Adrenal gland (tissue), 12 donors: ENCODE data around the gene MTHFD1. TPM values are rescaled to one million over a fixed set of nuclear protein-coding genes. Genes with fewer than 3 reads are reported as not detected.

Experiments
- DNase-seq, 7 donors: peaks; one replicate each; pipeline ENCODE4 v3.0.0-alpha.2; 2019 to 2020
- H3K27ac ChIP-seq, 5 donors: fragments of 200-600 bp; sonication (generic) in 4 of 5; 1 replicate in 3 of 5; 2 replicates in 2 of 5; pipeline versions ENCODE4 v1.5.1 to v1.8.0; 2016 to 2020; ENCODE audit warnings: mild to moderate bottlenecking in 1 of 5
- H3K27me3 ChIP-seq: fragments of 200-600 bp; 2 replicates; pipeline ENCODE4 v1.8.0; 2021
- H3K36me3 ChIP-seq, 2 donors: fragments of 200-600 bp; replicated peaks in 1 of 2; 1 replicate in 1 of 2; 2 replicates in 1 of 2; pipeline versions ENCODE4 v1.5.1 to v1.8.0; 2018 to 2022
- H3K4me1 ChIP-seq, 2 donors: fragments of 200-600 bp; replicated peaks in 1 of 2; 1 replicate in 1 of 2; 2 replicates in 1 of 2; pipeline versions ENCODE4 v1.5.1 to v1.8.0; 2018 to 2021
- H3K4me3 ChIP-seq, 4 donors: fragments of 200-600 bp; sonication (generic) in 3 of 4; one replicate each; pipeline ENCODE4 v1.5.1; 2016 to 2018
- H3K9me3 ChIP-seq, 3 donors: fragments of 200-600 bp; sonication (generic) in 1 of 3; replicated peaks in 1 of 3; 1 replicate in 2 of 3; 2 replicates in 1 of 3; pipeline versions ENCODE4 v1.5.1 to v1.8.0; 2016 to 2021
- POLR2A ChIP-seq, 2 donors: fragments of 450-650 bp; IDR thresholded peaks; one replicate each; pipeline ENCODE4 v1.6.1; 2017; ENCODE audit warnings: antibody characterized with exemption in 2 of 2, mild to moderate bottlenecking in 2 of 2, moderate library complexity in 1 of 2
- WGBS, 4 donors: extraction: QIAGEN DNeasy Blood & Tissue Kit in 2 of 4; methylation state at CpG; one replicate each; pipeline versions ENCODE4 v1.1.5 to v1.1.7; 2013 to 2017; 5-methylcytosine and 5-hydroxymethylcytosine counted together
- intact Hi-C, 2 donors: fragments of 100-400 bp; cut with DNase I; formaldehyde crosslinking; loops; one replicate each; pipeline versions ENCODE4 v1.14.1 to v1.15.0; 2022 to 2023
- polyA plus RNA-seq, 3 donors: library from polyadenylated mRNA; stranded (reverse); fragments of 200-250 nt in 2 of 3; fragments of 350-450 nt in 1 of 3; fragmentation: Illumina TruSeq in 1 of 3; extraction: RNeasy Lipid Tissue Mini Kit (QIAGEN cat#74804) in 1 of 3; gene quantifications; one replicate each; pipeline ENCODE4 v1.2.3, GENCODE V29; 2013 to 2014
- total RNA-seq, 9 donors: library from RNA; depleted of rRNA in 4 of 9; stranded (reverse); fragments of >200 nt in 4 of 9; fragments of 120-200 nt in 1 of 9; fragmentation: NEBNext Ultra II Directional in 1 of 9; extraction: Animal tissue kit (Norgen Biotek cat#: 25700) in 1 of 9; gene quantifications; one replicate each; pipeline versions ENCODE4 v1.1.0 to v1.2.4, GENCODE V29; 2013 to 2023
- TF ChIP-seq, protein P1 (sequence below), 6 experiments: fragments of 450-650 bp in 4 of 6; fragments of 200-600 bp in 2 of 6; sonication (generic) in 1 of 6; IDR thresholded peaks; 1 replicate in 5 of 6; 2 replicates in 1 of 6; pipeline versions ENCODE4 v1.5.1 to v1.8.0; 2016 to 2021; ENCODE audit warnings: antibody characterized with exemption in 6 of 6, mild to moderate bottlenecking in 2 of 6, moderate library complexity in 1 of 6
- donor health status: healthy with polysubstance abuse.
- donor health status: Bipolar disorder and iron deficiency.
- donor health status: DM: yes; HTN: yes; CAD: no.
- donor health status: DM: no; HTN: no; CAD: no.
- donor health status: DM: no; HTN: no; CAD: no.
- donor health status: DM: yes; HTN: yes; CAD: no.

Gene MTHFD1
- total and polyA plus RNA-seq, 12 donors = 14.9 to 66.4 (median 38.0) TPM

DNA sequence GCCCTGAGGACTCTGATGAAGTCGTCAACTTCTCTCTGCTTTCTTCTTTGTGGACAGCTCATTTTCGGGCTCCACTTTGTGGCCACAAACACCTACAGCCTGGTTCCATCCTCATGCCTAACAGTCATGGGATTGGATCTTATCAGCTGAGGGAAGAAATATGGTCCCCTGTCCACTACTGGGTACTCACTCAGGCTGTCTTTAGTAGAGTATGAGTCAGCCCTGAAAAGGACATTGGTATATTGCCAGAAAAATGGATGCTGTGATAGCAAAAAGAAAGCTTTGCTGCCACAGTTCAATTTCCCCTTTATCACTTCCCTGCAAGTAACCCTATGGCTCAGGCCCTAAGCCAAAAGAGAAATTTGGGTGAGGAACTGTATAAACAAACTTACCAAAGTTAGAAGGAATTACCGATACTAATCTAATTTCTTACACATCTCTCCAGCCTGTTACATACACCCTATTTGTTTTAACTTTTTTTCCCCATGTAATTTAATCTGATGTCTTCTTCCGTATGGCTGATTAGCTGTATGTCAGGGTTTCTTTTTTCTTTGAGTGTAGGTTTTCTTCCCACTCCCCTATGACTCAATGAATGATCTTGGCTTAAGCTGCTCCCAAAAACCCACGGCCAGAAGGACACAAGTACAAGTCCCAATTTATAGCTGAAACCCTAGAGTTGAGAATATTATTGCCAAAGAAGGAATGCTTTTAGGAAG is 29.1 kb downstream of the MTHFD1 start:
- DNase-seq = peak in 3 of 7 donors; percentile 15 to 34 (median 22)
- no peak for TF ChIP-seq POLR2A (IDR thresholded peaks at IDR 0.05)
- TF ChIP-seq, protein P1, sequence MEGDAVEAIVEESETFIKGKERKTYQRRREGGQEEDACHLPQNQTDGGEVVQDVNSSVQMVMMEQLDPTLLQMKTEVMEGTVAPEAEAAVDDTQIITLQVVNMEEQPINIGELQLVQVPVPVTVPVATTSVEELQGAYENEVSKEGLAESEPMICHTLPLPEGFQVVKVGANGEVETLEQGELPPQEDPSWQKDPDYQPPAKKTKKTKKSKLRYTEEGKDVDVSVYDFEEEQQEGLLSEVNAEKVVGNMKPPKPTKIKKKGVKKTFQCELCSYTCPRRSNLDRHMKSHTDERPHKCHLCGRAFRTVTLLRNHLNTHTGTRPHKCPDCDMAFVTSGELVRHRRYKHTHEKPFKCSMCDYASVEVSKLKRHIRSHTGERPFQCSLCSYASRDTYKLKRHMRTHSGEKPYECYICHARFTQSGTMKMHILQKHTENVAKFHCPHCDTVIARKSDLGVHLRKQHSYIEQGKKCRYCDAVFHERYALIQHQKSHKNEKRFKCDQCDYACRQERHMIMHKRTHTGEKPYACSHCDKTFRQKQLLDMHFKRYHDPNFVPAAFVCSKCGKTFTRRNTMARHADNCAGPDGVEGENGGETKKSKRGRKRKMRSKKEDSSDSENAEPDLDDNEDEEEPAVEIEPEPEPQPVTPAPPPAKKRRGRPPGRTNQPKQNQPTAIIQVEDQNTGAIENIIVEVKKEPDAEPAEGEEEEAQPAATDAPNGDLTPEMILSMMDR (IDR thresholded peaks at IDR 0.05) = no peak
- no peaks in the 10 kb centered on the region for H3K27me3 ChIP-seq
- no peak overlapping the region for H3K4me3 ChIP-seq
- H3K27ac ChIP-seq = no peak overlapping the region
- H3K36me3 ChIP-seq = peaks cover 0 to 26% of the 10 kb centered on the region in 2 donors
- no peaks in the 10 kb centered on the region for H3K9me3 ChIP-seq
- H3K4me1 ChIP-seq = peaks cover 0 to 3% of the 10 kb centered on the region in 2 donors
- 79 to 92% (median 87%) methylated on average over 5 of the region's 5 CpGs for WGBS, 4 donors
- intact Hi-C loops = no loop called here

DNA sequence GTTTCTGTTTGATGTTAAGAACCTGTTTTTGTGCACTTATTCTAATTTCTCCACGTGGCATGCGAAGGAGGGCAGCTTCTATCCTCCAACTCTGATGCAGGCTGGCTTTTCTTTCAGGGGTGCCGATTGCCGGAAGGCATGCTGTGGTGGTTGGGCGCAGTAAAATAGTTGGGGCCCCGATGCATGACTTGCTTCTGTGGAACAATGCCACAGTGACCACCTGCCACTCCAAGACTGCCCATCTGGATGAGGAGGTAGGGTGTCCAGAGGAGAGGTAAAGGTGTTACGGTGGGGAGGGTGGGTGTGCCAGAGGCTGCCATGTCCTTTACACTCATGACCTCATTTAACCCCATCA is 29.6 kb downstream of the MTHFD1 start:
- no peaks in the 10 kb centered on the region for H3K9me3 ChIP-seq
- H3K4me3 ChIP-seq = no peak overlapping the region
- peaks cover 0 to 26% of the 10 kb centered on the region in 2 donors for H3K36me3 ChIP-seq
- peaks cover 0 to 3% of the 10 kb centered on the region in 2 donors for H3K4me1 ChIP-seq
- no peaks in the 10 kb centered on the region for H3K27me3 ChIP-seq
- 91 to 100% (median 97%) methylated on average over 5 to 7 of the region's 7 CpGs for WGBS, 4 donors
- DNase-seq = no peak
- intact Hi-C loops = no loop called here
- no peak for TF ChIP-seq POLR2A (IDR thresholded peaks at IDR 0.05)
- TF ChIP-seq, protein P1 (IDR thresholded peaks at IDR 0.05) = no peak
- H3K27ac ChIP-seq = no peak overlapping the region

DNA sequence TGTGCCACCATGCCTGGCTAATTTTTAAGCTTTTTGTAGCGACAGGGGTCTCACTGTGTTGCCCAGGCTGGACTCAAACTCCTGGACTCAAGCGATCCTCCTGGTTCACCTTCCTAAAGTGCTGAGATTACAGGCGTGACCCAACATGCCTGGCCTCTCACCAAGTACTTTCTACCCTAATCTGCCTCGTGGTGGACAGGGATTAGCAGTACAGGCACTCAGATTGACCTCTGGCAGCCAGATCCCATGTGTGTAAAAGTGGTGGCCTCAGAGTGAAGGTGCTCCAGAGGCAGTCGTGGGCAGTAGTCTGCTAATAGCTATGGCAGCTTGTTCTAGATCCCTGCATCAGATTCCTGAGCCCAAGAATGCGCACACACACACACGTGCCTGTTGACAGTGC is 30.9 kb downstream of the MTHFD1 start:
- TF ChIP-seq POLR2A (IDR thresholded peaks at IDR 0.05) = no peak
- TF ChIP-seq, protein P1 (IDR thresholded peaks at IDR 0.05) = no peak
- H3K4me3 ChIP-seq = no peak overlapping the region
- H3K27ac ChIP-seq = no peak overlapping the region
- peaks cover 0 to 3% of the 10 kb centered on the region in 2 donors for H3K4me1 ChIP-seq
- no peak for DNase-seq
- peaks cover 0 to 26% of the 10 kb centered on the region in 2 donors for H3K36me3 ChIP-seq
- WGBS, 4 donors = 87 to 91% (median 89%) methylated on average over 5 to 7 of the region's 7 CpGs
- H3K9me3 ChIP-seq = no peaks in the 10 kb centered on the region
- H3K27me3 ChIP-seq = no peaks in the 10 kb centered on the region
- intact Hi-C loops = no loop called here

DNA sequence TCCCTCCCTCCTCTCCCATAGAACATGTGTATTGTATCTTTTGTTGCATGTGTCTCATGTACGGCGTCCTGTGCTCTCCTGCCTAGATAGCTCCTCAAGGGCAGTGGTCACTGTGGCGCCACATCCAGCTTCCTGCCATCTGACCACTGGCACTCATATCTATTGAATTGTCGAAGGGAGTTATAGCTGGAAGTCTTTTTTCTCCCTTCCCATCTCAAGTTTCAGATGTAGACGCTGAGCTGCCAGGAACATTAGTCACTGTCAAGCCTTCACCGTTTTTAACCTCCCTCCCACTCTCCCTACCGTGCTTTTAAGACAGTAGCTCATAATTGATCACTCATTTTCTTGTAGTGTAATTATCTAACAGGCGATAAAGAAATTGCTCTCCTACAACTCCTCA is 33.0 kb downstream of the MTHFD1 start:
- H3K36me3 ChIP-seq = peaks cover 0 to 24% of the 10 kb centered on the region in 2 donors
- intact Hi-C loops = loop anchor here in 1 of 2 donors (10.0 kb wide), 1 partner anchor 54 kb away; no protein-coding TSS in a partner anchor

More for the DNA sequence above, 33.0 kb downstream of the MTHFD1 start:
- no peak overlapping the region for H3K4me3 ChIP-seq
- H3K4me1 ChIP-seq = peaks cover 0 to 3% of the 10 kb centered on the region in 2 donors
- no peak overlapping the region for H3K27ac ChIP-seq
- H3K9me3 ChIP-seq = no peaks in the 10 kb centered on the region
- no peaks in the 10 kb centered on the region for H3K27me3 ChIP-seq
- 55 to 65% (median 57%) methylated on average over 8 of the region's 8 CpGs for WGBS, 4 donors
- DNase-seq = no peak
- no peak for TF ChIP-seq POLR2A (IDR thresholded peaks at IDR 0.05)
- TF ChIP-seq, protein P1 (IDR thresholded peaks at IDR 0.05) = no peak
